ENCODE results near the gene CST3.

GRCh38 chr20:23628402-23629016 is 9.2 kb downstream of the CST3 start:
- TF ChIP-seq CTCF (IDR thresholded peaks at IDR 0.05) (no peak), POLR2AphosphoS5 (IDR thresholded peaks at IDR 0.05; ENCODE audit: low read depth, low read length) (no peak), REST (IDR thresholded peaks at IDR 0.05; ENCODE audit: insufficient read depth in 1 of 2, low read depth in 2 of 2, low read length in 1 of 2) (no peak), TCF7L2 (IDR thresholded peaks at IDR 0.05; ENCODE audit: low read depth, low read length) (no peak)
